OCI-LY7 (cell line): ENCODE results near the gene RHBDD3. TPM values are rescaled to one million over a fixed set of nuclear protein-coding genes. Genes with fewer than 3 reads are reported as not detected.

Source experiments
- BruUV-seq: library from RNA; stranded (reverse); fragments of 400-500 nt; replicated peaks from 2 replicates; lab custom pipeline; 2021; lab: Mats Ljungman, UMichigan
- CTCF ChIA-PET: fragments of 300-600 bp; sonication (Branson Sonifier 250); formaldehyde crosslinking; loops from one replicate; lab custom pipeline; 2022; ENCODE audit warnings: antibody characterized with exemption; ENCODE audit not compliant: unreplicated experiment; lab: Charles Lee
- POLR2A ChIA-PET: fragments of 300-600 bp; sonication (Branson Sonifier 250); formaldehyde crosslinking; loops from one replicate; lab custom pipeline; 2022; ENCODE audit warnings: antibody characterized with exemption; lab: Charles Lee
- DNase-seq: peaks from one replicate; pipeline ENCODE4 v3.0.0-alpha.2; 2015; ENCODE audit warnings: low spot score
- H2AFZ ChIP-seq: fragments of 200-600 bp; sonication (generic), shearing (Covaris generic); 2 replicates; pipeline ENCODE4 v1.6.1; 2014; ENCODE audit warnings: mild to moderate bottlenecking, antibody characterized with exemption, low read length, moderate library complexity
- H3K27ac ChIP-seq: fragments of 200-600 bp; sonication (generic); 2 replicates; pipeline ENCODE4 v1.5.1; 2014; ENCODE audit warnings: mixed run types, low read depth, mild to moderate bottlenecking, moderate library complexity, low read length, inconsistent platforms; ENCODE audit not compliant: poor library complexity, severe bottlenecking
- H3K36me3 ChIP-seq: fragments of 200-600 bp; sonication (generic); 2 replicates; pipeline ENCODE4 v1.6.1; 2014; ENCODE audit warnings: mild to moderate bottlenecking, antibody characterized with exemption, low read length, moderate library complexity, mixed read lengths; ENCODE audit not compliant: insufficient read depth
- H3K4me1 ChIP-seq: fragments of 200-600 bp; sonication (generic); 2 replicates; pipeline ENCODE4 v1.5.1; 2014; ENCODE audit warnings: mild to moderate bottlenecking, low read length; ENCODE audit not compliant: insufficient read depth, poor library complexity, severe bottlenecking
- H3K4me2 ChIP-seq: fragments of 200-600 bp; sonication (generic); 2 replicates; pipeline ENCODE4 v1.6.1; 2014; ENCODE audit warnings: mild to moderate bottlenecking, low read length
- H3K4me3 ChIP-seq: fragments of 200-600 bp; sonication (generic); 2 replicates; pipeline ENCODE4 v1.5.1; 2014; ENCODE audit warnings: mild to moderate bottlenecking, low read depth, low read length; ENCODE audit not compliant: poor library complexity, severe bottlenecking
- H3K79me2 ChIP-seq: fragments of 200-600 bp; sonication (generic); 2 replicates; pipeline ENCODE4 v1.6.1; 2016; ENCODE audit warnings: low read depth, mild to moderate bottlenecking, low read length, moderate library complexity, mixed read lengths; ENCODE audit not compliant: insufficient read depth
- H3K9me2 ChIP-seq: fragments of 200-600 bp; sonication (generic); 2 replicates; pipeline ENCODE4 v1.6.1; 2016; ENCODE audit warnings: mild to moderate bottlenecking, low read length, mixed read lengths; ENCODE audit not compliant: insufficient read depth
- H3K9me3 ChIP-seq: fragments of 200-600 bp; sonication (generic); 2 replicates; pipeline ENCODE4 v1.6.1; 2014; ENCODE audit warnings: mild to moderate bottlenecking, mixed run types, low read length, mixed read lengths
- H4K20me1 ChIP-seq: fragments of 200-600 bp; sonication (generic); 2 replicates; pipeline ENCODE4 v1.6.1; 2014; ENCODE audit warnings: mild to moderate bottlenecking, antibody characterized with exemption, low read length, moderate library complexity, mixed read lengths; ENCODE audit not compliant: insufficient read depth
- EZH2phosphoT487 ChIP-seq: fragments of 200-600 bp; sonication (generic); IDR thresholded peaks from 2 replicates; pipeline ENCODE4 v1.6.1; 2018; ENCODE audit warnings: low read depth, borderline replicate concordance, mild to moderate bottlenecking, mixed run types, antibody characterized with exemption, low read length, moderate library complexity, mixed read lengths
- intact Hi-C: fragments of 100-400 bp; cut with micrococcal nuclease; formaldehyde crosslinking; loops from one replicate; pipeline ENCODE4 v1.10.0; 2022; ENCODE audit not compliant: unreplicated experiment
- total RNA-seq, 2 experiments: library from RNA; depleted of rRNA in 1 of 2; stranded (reverse); fragments of >200 nt in 1 of 2; shearing (Covaris generic) in 1 of 2; gene quantifications; 2 replicates each; pipeline ENCODE4 v1.2.3, GENCODE V29; 2014 to 2022
- TF ChIP-seq, protein P1 (sequence below): fragments of 200-600 bp; sonication (generic); conservative IDR thresholded peaks from 2 replicates; pipeline ENCODE4 v1.5.1; 2014; ENCODE audit warnings: mild to moderate bottlenecking, antibody characterized with exemption, low read length, moderate library complexity, mixed read lengths

RHBDD3 gene
- total RNA-seq, 2 experiments from 2014 or later: 39.2 to 44.5 TPM

DNA sequence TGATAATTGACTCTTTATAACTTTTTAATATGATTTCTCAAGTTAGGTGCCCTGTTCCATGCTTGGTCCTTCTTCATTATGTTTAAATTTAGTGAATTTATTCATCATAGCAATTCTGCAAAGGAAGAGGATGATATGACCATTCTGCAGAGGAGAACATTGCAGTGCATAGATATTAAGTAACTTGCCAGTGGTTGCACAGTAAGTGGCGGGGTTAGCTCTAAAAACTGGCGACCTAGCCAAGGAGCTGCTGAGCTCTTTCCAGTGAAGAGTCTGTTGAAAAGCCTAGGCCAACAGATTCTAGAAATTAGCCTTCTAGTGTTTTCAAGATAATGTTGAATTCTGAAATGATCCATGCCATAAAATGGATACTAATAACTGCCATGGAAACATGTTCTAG is 4.8 kb upstream of the RHBDD3 start:
- Histone ChIP-seq H3K79me2 (peaks cover 95% of the 10 kb centered on the region), H3K27ac (no peak overlapping the region), H4K20me1 (peaks cover 72% of the 10 kb centered on the region), H3K9me2 (no peaks in the 10 kb centered on the region), H3K9me3 (no peaks in the 10 kb centered on the region), H3K4me3 (no peak overlapping the region), H3K4me2 (no peak overlapping the region), H3K4me1 (peaks cover 23% of the 10 kb centered on the region), H3K36me3 (peaks cover 95% of the 10 kb centered on the region), H2AFZ (no peak overlapping the region)
- POLR2A ChIA-PET: interaction anchor here (0.5 kb wide), 1 partner anchor 528 kb away, joined by 3 read pairs; no protein-coding TSS in a partner anchor
- DNase-seq: no peak
- TF ChIP-seq EZH2phosphoT487: no peak
- TF ChIP-seq, protein P1, sequence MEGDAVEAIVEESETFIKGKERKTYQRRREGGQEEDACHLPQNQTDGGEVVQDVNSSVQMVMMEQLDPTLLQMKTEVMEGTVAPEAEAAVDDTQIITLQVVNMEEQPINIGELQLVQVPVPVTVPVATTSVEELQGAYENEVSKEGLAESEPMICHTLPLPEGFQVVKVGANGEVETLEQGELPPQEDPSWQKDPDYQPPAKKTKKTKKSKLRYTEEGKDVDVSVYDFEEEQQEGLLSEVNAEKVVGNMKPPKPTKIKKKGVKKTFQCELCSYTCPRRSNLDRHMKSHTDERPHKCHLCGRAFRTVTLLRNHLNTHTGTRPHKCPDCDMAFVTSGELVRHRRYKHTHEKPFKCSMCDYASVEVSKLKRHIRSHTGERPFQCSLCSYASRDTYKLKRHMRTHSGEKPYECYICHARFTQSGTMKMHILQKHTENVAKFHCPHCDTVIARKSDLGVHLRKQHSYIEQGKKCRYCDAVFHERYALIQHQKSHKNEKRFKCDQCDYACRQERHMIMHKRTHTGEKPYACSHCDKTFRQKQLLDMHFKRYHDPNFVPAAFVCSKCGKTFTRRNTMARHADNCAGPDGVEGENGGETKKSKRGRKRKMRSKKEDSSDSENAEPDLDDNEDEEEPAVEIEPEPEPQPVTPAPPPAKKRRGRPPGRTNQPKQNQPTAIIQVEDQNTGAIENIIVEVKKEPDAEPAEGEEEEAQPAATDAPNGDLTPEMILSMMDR: no peak
- BruUV-seq: no TSS peak
- intact Hi-C loops: no loop called here
- CTCF ChIA-PET: no interaction called here

- Histone ChIP-seq H2AFZ (no peak overlapping the region), H3K4me2 (peak overlapping the region; percentile 80), H3K9me2 (no peaks in the 10 kb centered on the region), H4K20me1 (peaks cover 58% of the 10 kb centered on the region), H3K4me3 (peak overlapping the region; percentile 92), H3K79me2 (peaks cover 95% of the 10 kb centered on the region), H3K4me1 (peaks cover 34% of the 10 kb centered on the region), H3K36me3 (peaks cover 82% of the 10 kb centered on the region), H3K27ac (peak overlapping the region; percentile 75), H3K9me3 (no peaks in the 10 kb centered on the region)
- BruUV-seq: no TSS peak
- intact Hi-C loops: no loop called here
- no peak for TF ChIP-seq EZH2phosphoT487
- TF ChIP-seq, protein P1: no peak
- peak; percentile 30 for DNase-seq
- POLR2A ChIA-PET: interaction anchor here (1.1 to 1.4 kb wide), 3 partner anchors 9 to 69 kb away, joined by 3 read pairs; no protein-coding TSS in a partner anchor
- CTCF ChIA-PET: no interaction called here
These were observed 2.9 kb upstream of the RHBDD3 start for GRCh38 chr22:29270475-29271271.
